OCI-M1 (cell line): ENCODE data around the gene DOCK11.

Source experiments
- DNase-seq: peaks from one replicate; lab custom pipeline; 2025; lab: John Stamatoyannopoulos, UW

Gene DOCK11

DNA sequence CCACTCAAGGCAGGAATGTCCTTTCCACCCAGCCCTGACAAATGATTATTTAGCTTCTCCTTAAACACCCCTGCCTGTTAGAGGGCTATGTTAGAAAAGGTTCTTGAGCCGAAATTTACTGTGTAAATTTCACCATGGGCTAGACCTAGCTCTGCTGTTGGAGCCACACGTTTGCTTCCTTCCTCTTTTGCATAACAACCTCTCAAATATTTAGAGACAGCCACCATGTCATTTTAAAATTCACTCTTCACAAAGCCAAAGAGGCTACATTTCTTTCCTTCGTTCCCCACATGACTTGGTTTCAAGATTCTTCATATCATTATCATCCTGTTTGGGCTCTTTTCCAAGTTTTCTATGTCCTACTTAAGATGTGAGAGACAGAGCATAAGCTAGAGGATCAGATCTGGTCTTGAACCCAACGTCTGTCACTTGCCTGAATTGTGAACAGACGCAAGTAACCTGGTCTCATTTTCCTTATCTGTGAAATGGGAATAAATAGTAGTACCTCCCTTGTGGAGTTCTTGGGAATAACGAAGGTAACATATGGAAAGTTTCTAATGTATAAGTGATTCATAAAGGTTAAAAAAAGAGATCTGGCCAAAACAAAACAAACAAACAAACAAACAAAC, 6.7 kb downstream of the DOCK11 start:
- DNase-seq, result peak; percentile 78

DNA sequence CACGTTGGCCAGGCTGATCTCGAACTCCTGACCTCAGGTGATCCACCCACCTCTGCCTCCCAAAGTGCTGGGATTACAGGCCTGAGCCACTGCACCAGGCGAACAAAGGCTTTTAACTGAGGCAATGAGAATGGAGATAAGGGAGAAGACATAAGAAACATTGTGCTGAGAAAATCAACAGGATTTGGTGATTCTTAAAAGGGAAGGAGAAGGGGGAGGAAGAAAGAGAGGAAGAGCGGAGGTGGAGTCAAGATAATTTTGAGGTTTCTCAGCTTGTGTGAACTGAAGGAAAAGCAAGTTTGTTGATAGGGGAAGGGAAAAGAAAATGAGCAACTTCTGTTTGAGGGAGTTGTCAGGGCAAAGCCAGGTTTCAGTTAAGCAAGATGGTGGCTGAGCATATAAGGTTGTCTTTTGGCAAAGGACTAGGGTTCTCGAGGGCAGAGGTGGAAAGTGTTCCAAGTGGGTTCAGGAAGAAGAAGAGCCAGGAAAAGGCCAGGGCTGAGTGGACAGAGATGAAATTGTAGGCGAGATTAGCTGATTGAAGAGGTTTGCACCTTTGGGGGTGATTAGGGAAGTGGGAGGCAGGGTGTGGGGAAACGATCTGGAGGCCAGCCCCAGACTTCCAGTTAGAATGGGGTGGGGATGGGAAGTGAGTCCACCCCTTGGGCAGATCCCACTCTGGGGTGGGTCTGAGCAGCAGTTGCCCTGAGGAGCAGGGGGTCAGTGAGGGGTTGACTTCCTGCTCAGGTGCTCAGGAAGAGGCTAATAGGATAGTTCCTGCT, 7.8 kb downstream of the DOCK11 start:
- peak; percentile 76 for DNase-seq

DNA sequence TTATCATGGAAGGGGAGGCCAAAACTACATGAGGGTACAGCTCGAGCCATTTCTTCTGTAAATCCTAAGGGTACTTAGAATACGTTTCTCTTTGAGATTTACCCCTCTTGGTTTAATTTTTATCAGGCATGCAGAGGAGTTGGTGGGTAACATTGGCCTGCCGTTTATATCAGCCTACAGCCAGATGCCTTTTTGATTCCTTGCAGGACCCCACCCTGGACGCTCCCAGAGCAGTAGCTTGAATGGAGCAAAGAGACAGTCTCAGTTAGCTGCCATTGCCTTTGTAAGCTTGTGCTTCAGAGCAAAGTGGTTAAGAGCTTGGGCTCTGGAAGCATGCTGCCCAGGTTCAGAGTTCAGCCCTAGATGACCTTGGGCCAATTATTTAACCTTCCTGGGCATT, 9.0 kb downstream of the DOCK11 start:
- no peak for DNase-seq

DNA sequence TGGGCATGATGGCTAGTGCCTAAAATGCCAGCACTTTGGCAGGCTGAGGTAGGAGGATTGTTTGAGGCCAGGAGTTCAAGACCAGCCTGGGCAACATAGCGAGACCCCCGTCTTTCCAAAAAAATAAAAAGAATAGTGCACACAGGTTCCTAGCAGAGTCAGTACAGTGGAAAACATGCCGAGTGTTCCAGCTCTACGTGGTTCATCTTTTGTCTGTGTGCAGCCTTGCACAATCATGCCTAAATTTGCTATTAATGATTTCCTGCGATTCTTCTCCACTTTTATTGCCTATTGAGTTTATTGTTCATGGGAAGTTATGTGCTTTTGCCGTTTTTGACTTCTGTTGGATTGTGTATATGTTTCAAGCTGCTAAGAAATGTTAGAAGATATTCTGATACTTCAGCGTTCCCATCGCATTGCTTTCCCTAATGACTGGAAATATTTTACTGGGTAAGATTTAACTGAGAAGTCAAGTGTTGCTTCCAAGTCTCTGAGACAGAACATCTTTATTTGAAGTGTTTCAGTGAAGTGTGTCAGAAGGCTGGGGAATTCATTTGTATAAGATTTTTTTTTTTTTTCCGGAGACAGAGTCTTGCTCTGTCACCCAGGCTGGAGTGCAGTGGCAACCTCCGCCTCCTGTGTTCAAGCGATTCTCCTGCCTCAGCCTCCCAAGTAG, 11.3 kb downstream of the DOCK11 start:
- DNase-seq, result no peak

DNA sequence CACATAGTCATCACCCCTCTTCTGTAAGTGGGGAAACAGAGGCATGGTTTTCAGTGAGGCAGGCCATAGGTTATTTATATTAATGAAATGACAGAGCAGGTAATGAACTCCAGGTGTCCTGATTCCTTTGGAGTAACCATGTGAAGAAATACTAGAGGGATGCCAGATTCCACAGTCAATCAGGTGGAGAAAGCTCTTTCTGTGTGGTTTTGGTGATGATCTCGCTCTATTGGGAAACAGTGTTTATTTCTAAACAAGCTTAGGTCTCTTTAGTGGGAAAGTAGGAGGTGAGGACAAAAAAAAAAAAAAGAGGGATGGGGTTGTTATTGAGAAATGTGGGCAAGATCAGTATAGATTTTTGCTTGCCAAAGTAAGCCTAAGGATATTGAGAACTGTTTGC, 12.2 kb downstream of the DOCK11 start:
- DNase-seq, result no peak

DNA sequence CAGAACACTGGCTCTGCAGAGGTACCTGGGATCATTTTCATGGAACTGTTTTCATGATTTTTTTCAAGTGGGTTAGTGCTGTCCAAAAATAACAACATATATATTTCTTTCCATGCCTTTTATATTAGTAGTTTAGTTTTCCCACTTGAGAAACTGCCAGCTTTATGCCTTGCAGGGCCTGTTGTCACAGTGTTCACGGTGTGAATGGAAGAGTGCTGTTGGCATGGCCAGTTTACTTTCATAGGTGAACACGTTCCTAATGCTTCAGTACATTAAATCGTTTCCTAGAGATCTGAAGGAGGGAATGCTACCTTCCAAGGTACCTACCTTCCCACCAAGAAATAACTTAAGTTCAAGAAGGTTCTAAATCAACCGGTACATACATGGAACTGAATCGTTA, 12.6 kb downstream of the DOCK11 start:
- DNase-seq, result no peak

DNA sequence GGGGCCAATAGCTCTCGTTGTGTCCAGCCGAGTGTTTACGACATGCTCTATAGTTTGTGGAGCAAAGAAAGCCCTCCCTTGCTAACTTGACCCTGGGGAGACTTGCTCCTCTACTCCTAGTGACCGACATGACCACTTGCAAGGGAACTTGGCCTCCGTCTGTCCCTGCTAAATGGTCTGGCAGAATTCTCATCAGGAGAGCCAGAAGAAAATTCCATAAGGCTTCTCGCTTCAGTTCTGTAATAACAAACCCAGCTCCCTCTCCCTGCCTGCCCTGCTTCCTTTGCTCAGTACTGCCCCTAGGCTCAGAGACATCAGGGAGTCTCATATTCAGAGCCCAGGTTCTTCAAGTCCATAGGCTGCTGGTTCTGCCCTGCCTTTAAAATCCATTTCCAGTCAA, 13.0 kb downstream of the DOCK11 start:
- DNase-seq, result no peak

DNA sequence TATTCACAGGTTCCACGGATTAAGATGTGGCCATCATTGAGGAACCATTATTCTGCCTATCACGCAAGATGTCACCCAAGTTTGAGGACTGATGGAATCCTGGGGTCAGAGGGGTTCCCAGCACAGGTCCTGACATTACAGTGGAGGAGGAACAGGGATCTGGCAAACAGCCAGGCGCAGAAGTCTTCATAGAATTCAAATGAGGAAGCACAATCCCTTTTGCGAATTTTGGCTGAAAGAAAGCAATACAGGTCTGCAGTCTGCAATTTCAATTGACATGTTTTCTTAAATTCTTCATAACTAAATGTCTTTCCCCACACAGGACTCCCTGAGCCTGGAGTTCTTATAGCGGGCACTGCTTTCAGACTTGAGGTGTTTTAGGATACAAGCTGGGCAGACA, 14.5 kb downstream of the DOCK11 start:
- DNase-seq, result peak; percentile 20

DNA sequence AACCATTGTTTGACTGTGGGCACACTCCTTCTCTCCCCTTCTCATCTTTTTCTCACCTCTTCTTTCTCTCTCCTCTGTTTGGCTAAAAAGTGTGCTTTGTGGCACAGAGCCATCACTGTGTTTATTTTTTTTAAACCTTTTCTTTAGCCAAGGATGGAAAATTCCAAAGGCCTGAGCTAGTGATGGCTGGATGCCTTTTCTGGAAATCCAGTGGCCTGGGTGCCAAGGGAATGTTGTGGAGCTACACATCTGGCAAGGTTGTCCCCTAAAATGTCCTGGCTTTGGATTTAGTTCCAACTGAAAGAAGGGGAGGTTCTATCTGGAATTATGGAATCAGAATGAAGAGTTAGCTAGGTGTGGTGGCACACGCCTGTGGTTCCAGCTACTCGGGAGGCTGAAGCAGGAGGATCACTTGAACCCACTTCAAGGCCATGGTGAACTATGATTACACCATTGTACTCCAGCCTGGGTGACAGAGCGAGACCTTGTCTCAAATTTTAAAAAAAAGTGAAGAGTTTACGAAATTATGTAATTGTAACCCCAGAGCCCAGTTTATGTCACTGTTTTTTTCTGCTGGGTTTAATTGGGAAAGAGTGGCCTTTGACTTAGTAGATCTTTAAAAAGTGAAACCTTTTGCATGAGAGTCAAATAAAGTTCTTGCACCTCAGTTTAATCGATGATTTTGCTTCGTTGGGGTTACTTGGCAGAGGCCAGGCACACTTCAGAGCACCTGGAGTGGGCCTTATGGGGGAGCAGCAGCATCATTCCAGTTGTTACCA, 17.7 kb downstream of the DOCK11 start:
- DNase-seq, result no peak

DNA sequence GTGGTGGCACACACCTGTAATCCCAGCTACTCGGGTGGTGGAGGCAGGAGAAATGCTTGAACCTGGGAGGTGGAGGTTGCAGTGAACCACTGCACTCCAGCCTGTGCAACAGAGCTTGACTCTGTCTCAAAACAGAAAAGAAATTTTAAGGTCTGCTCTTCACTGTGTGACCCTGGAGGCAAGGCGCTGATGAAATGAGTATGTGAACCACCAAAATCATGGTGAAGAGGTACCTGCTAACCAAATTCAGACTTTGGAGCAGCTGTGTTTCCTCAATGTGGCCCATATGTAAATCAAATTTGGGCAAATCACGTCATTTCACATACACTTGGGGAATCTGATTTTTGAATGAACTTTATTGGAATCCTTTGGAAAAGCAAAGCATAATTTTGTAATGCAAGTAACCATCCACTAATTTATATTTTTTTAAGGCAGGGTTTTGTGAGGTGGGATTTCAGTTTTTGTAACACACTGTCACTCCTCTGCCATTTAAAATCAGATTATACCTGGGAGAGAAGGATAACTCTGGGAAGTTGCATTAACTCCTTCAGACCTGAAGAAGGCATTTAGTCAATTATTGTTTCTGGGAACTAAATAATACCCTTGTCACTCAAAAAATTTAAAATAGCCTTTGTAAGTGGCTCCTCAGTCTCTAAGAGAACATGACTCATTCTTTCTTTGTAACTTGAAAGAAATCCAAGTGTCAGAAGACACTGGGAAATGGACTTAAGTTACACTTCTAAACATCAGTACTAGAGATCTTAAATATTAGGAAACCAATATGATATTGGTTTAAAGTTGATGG, 24.0 kb downstream of the DOCK11 start:
- DNase-seq, result peak; percentile 3

DNA sequence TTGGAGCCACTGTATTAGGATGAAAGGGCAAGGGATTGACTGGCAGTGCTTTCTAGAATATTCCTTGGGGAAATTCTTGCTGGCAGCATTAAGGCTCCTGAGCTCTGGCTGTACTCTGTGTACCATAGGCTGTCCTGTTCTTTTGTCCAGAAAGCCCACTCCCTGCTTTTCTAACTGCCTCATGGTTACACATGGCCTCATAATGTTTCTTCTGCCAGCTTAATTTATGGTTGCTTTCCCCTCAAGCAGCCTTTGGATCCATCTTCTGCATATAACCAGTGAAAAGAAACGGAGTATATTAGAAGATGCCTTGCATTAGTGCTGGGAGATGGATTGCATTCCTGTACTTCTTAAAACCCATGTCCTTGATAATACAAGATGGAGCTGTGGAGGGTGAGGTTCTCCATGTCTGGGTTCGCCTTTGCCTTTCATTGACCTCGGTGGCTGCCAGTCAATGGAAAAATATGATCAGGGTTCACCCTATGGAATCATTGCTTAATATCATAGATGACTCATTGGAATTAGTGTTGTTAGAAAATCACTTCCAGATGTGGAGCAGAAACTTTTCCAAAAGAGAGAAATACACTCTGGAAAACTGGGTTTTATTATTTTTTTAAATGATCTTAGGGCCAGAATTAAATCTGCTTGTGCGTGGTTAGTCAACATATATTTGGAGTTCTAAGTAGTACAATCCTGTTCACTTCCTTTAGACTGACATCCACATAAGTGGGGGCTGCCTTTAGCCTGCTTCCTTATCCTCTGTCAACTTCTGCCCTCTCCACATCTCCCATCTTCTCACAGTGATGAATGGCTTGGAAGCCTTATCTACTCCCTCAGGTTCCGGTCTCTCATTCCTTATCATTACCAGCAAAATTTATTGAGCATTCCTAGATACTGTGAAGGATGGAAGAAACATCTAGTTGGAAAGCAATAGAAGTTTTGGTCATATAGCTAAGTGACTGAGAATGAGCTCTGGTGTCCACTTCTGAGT, 24.9 kb downstream of the DOCK11 start:
- peak; percentile 2 for DNase-seq

DNA sequence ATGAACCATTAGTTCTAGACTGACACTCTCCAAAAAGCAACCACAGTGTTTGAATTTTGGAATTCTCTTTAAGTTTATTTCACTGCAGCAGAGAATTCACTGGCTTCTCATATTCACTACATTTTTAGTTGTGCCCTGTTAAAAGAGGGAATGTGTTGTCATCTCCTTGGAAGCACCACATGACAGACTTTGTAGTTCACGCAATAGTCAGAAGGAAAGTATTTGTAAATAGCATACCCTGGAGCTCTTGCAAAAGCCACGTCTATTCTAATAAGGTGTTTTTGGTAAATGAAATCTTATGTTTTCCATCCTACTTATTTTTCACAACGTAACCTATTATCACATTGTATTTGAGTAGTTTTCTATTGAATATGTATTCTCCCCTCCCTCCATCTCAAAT, 25.8 kb downstream of the DOCK11 start:
- no peak for DNase-seq

DNA sequence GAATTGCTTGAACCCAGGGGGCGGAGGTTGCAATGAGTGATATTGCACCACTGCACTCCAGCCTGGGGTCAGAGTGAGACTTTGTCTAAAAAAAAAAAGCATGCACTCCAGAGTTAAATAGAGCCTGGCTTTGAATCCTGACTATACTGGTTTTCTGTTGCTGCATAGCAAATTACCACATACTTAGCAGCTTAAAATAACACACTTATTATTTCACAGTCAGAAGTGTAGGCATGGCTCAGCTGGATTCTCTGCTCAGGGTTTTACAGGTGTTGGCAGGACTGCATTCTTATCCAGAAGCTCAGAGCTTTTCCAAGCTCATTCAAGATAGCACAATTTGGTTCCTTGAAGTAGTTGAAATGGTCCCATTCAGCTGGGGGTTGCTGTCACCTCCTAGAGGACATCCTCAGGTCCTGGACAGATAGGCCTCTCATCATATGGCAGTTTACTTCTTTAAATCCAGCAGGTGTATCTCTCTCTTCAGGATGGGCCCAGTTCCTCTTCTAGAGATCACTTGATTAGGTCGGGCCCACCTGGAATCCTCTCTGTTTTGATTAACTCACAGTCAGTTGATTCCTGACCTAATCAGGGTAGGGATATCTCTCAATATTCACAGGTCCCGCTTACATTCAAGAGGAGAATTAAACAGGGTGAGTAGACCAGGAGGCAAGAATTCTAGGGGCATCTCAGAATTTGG, 26.8 kb downstream of the DOCK11 start:
- DNase-seq, result no peak

DNA sequence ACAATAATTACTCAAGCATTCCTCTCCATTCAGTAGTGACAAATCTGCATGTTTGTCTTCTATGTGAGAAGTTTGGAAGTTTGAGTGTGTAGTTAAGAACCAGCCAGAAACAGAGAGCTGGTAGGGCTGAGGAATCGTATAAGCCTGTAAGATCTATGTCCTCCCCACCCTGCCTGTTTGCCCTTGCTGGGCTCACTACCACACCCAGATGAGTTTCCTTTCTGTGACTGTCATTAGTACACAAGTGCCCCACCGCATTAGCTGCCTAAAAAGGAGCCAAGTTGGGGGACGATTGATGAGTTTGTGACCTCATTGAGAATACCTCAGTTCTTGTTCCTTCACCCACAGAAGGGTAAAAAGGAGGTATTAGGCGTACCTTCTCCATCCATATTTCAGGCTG, 28.3 kb downstream of the DOCK11 start:
- DNase-seq, result no peak

DNA sequence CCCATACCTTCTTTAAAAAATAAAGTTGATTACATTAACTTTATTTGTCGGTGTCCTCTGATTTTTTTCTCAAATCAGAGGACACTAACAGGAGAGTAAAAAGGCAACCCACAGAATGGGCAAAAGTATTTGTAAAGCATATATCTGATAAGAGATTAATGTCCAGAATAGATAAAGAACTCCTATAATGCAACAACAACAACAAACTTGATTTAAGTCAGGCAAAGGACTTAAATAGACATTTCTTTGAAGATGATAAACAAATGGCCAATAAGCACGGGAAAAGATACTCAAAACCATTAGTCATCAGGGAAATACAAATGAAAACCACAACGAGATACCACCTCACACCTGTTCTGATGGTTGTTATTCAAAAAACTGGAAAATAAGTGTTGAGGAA, 28.7 kb downstream of the DOCK11 start:
- DNase-seq, result no peak

DNA sequence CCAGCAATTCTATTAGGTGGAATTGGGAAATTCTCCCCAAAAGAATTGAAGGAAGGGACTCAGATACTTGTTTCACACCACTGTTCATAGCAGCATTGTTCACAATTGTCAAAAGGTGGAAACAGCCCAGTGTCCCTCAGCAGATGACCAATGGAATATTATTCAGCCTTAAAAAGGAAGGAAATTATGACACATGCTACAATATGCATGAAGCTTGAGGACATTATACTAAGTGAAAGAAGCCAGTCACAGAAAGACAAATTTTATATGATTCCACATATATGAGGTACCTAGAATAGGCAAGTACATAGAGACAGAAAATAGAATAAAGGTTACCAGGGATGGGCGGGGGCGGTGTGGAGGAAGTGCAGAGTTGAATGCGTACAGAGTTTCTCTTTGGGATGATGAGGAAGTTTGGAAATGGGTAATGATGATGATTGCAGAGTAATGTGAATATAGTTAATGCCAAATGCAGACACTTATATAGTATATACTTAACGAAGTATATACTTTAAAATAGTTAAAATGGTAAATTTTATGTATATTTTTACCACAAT, 29.6 kb downstream of the DOCK11 start:
- DNase-seq, result no peak

DNA sequence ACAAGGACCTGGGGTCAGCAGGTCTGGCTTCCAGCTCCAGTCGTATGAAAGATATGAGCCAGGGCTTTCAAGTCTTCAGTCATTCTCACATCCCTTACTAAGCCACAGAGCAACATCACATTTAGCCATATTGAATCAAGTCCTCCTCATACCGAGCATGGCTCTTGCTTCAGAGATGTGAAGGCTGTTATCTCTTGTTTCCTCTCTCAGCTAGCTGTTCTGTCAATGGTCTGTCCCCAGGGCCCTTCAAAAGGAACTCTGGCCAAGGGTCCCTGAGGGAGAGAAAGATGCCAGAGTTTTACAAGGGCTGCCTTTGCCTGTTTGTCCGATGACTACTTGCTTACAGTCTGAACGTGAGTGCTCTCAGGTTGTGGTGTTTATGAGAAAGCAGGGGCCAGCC, 30.5 kb downstream of the DOCK11 start:
- peak; percentile 28 for DNase-seq

DNA sequence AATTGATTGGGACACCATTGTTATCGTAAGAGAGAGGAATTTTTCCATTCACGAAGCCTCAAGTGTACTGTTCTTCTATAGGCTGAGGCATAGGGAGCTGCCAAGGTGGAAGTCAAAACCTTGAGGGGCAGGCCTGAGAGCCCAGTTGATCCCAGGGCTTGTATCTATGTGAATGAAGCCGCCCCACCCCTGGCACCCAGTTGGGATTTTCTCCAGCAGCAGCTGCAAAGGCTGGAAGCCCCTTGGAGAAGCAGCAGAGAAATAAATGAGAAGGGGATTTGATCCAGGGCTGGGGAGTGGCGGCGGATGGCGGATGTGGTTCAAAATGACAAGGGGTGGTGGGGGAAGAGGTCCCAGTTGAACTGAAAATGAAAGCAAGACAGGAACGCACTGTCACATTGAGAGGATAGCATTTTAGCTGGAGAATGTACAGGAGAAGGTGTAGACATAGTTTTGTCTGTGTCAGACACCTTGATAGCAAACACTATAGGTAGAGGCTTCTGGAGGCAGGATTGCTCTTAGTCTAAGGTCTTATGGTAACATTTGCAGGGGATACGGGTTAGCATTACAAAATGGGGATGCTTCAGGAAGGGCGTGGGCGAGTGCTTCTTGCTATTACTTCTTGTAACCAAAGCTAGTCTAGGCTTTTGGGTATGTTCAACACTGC, 32.6 kb downstream of the DOCK11 start:
- DNase-seq, result peak; percentile 83
